Measurements from ENCODE around the gene KY.

KY gene

GRCh38 chr3:134620476-134621115, 30.2 kb downstream of the KY start:
- H3K36me3 Mint-ChIP-seq: no peaks in the 10 kb centered on the region
- H3K9me3 Mint-ChIP-seq: no peaks in the 10 kb centered on the region
- no peak overlapping the region for H3K4me3 Mint-ChIP-seq
- no peaks in the 10 kb centered on the region for H3K27me3 Mint-ChIP-seq
- no peaks in the 10 kb centered on the region for H3K4me1 Mint-ChIP-seq
- H3K27ac Mint-ChIP-seq: no peak overlapping the region

- no peaks in the 10 kb centered on the region for H3K4me1 Mint-ChIP-seq
- H3K36me3 Mint-ChIP-seq: no peaks in the 10 kb centered on the region
- no peaks in the 10 kb centered on the region for H3K9me3 Mint-ChIP-seq
- H3K27ac Mint-ChIP-seq: no peak overlapping the region
- H3K4me3 Mint-ChIP-seq: no peak overlapping the region
- no peaks in the 10 kb centered on the region for H3K27me3 Mint-ChIP-seq
Measured at GRCh38 chr3:134619884-134620445, 30.9 kb downstream of the KY start.

- Mint-ChIP-seq H3K36me3 (no peaks in the 10 kb centered on the region), H3K27me3 (no peaks in the 10 kb centered on the region), H3K4me1 (no peaks in the 10 kb centered on the region), H3K9me3 (no peaks in the 10 kb centered on the region), H3K27ac (no peak overlapping the region), H3K4me3 (no peak overlapping the region)
Measured at GRCh38 chr3:134619301-134619615, 31.6 kb downstream of the KY start.

GRCh38 chr3:134618478-134619300, 32.1 kb downstream of the KY start:
- H3K4me3 Mint-ChIP-seq: no peak overlapping the region
- H3K27ac Mint-ChIP-seq: no peak overlapping the region
- H3K36me3 Mint-ChIP-seq: no peaks in the 10 kb centered on the region
- H3K9me3 Mint-ChIP-seq: no peaks in the 10 kb centered on the region
- no peaks in the 10 kb centered on the region for H3K4me1 Mint-ChIP-seq
- no peaks in the 10 kb centered on the region for H3K27me3 Mint-ChIP-seq

DNA sequence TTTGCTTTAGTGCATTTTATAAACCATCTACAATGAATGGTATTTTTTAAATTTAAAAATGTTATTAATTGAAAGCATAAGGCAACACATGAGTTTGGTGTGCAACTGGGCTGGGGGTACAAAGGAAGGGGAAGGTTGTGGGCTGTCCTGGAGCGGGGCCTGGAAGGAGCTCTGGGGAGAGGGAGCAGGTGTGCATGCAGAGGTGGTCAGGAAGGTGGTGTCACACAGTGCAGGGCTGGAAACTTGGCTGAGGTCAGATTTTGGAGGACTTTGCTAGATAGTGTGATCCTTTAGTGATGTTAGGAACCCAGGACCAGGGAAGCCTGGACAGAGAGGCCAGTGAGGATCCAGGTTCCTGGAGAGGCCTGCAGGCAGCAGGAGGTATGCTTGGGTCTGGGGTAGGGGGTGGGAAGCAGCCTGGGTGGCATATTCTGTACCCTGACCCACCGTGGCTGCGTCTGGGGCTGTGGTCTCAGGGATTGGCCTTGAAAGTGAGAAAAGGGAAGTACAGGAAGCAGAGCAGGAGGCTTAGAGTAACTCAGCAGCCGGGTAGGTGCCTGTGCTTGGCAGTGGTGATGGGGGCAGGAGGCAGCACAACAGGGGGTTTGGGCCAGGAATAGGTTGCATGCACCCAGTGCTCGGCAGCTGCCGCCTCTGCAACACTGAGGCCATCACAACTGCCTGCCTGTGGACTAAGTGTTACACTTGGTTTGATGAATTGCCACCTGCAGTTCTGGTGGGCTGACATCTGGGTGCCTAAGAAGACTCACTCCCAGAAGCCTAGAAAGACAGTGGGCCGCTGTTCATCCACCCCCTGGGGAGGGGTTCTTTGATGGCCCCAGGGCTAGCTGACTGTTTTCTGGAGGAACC, 33.0 kb downstream of the KY start:
- Mint-ChIP-seq H3K27me3 (no peaks in the 10 kb centered on the region), H3K4me1 (no peaks in the 10 kb centered on the region), H3K4me3 (no peak overlapping the region), H3K27ac (no peak overlapping the region), H3K9me3 (no peaks in the 10 kb centered on the region), H3K36me3 (no peaks in the 10 kb centered on the region)

DNA sequence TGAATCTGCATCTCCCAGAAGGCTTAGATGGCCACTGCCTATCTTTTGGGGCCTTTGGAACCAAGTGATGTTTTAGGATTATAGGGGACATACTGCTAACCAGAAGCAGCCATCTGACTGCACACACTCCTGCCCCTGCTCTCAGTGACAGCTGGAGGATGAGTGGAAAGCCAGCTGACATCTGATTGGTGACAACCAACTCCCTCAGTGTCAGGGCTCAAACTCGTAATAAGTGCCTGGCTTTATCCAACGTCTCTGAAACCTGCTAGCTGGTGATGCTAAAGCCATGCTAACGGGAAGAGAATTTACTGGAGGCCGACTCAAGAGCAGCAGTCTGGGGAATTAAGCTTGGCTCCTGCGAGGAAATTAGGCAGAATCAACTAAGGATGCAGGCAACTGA, 35.1 kb downstream of the KY start:
- H3K27ac Mint-ChIP-seq: no peak overlapping the region
- H3K9me3 Mint-ChIP-seq: no peaks in the 10 kb centered on the region
- H3K4me1 Mint-ChIP-seq: no peaks in the 10 kb centered on the region
- H3K4me3 Mint-ChIP-seq: no peak overlapping the region
- no peaks in the 10 kb centered on the region for H3K27me3 Mint-ChIP-seq
- no peaks in the 10 kb centered on the region for H3K36me3 Mint-ChIP-seq

DNA sequence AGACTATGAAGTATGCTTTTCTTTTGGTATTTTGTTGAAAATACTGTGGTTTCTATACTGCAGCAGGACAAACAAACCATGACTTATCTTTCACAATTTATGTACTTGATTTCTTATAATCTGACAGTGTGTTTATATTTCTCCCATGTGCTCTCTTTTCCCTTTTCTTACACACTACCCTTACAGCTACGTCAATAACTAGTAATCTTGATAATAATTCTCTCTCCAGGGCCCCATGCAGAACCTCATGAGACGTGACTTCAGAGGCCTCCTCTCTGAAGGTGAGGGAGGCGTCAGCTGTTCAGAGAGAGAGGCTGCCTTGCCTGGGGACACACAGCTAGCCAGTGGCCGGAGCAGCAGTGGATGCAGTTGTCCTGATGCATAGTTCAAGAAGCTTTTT, 35.9 kb downstream of the KY start:
- Mint-ChIP-seq H3K27me3 (no peaks in the 10 kb centered on the region), H3K4me3 (no peak overlapping the region), H3K9me3 (no peaks in the 10 kb centered on the region), H3K4me1 (no peaks in the 10 kb centered on the region), H3K36me3 (no peaks in the 10 kb centered on the region), H3K27ac (no peak overlapping the region)

DNA sequence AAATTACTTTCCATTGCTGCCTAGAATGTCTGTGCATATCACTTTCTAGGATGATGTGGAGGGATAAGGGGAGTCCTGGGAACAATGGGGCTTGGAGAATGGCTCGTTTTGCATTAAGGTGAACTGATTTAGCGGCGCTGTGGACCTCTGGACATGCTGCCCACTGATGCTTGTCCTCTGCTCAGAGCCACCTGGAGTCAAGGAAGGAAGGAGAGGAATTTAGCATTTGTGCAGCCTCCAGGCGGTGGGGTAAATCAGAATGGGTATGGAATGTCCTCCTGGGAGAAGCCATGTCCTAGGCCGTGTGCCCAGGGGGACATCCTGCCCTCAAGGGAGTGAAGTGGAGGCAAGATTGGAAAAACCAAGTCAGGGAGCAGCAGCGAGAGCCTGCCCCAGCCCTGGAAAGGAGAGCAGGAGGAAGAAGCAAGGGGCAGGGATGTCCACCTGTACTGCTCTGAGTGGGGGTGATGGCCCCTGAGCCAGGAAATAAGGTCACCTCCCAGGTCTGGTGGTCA, 37.8 kb downstream of the KY start:
- Mint-ChIP-seq H3K9me3 (no peaks in the 10 kb centered on the region), H3K36me3 (no peaks in the 10 kb centered on the region), H3K27me3 (no peaks in the 10 kb centered on the region), H3K4me1 (no peaks in the 10 kb centered on the region), H3K4me3 (no peak overlapping the region), H3K27ac (no peak overlapping the region)

GRCh38 chr3:134611516-134611915, 39.3 kb downstream of the KY start:
- Mint-ChIP-seq H3K36me3 (no peaks in the 10 kb centered on the region), H3K27me3 (peaks cover under 1% of the 10 kb centered on the region), H3K27ac (no peak overlapping the region), H3K9me3 (no peaks in the 10 kb centered on the region), H3K4me1 (no peaks in the 10 kb centered on the region), H3K4me3 (no peak overlapping the region)

- no peaks in the 10 kb centered on the region for H3K9me3 Mint-ChIP-seq
- H3K4me1 Mint-ChIP-seq: no peaks in the 10 kb centered on the region
- H3K27me3 Mint-ChIP-seq: peaks cover 4% of the 10 kb centered on the region
- H3K27ac Mint-ChIP-seq: no peak overlapping the region
- no peaks in the 10 kb centered on the region for H3K36me3 Mint-ChIP-seq
- H3K4me3 Mint-ChIP-seq: no peak overlapping the region
Measured at GRCh38 chr3:134610432-134611385, 40.1 kb downstream of the KY start.

GRCh38 chr3:134609821-134610431, 40.9 kb downstream of the KY start:
- Mint-ChIP-seq H3K4me1 (no peaks in the 10 kb centered on the region), H3K27me3 (peaks cover 4% of the 10 kb centered on the region), H3K36me3 (no peaks in the 10 kb centered on the region), H3K27ac (no peak overlapping the region), H3K9me3 (no peaks in the 10 kb centered on the region), H3K4me3 (no peak overlapping the region)

DNA sequence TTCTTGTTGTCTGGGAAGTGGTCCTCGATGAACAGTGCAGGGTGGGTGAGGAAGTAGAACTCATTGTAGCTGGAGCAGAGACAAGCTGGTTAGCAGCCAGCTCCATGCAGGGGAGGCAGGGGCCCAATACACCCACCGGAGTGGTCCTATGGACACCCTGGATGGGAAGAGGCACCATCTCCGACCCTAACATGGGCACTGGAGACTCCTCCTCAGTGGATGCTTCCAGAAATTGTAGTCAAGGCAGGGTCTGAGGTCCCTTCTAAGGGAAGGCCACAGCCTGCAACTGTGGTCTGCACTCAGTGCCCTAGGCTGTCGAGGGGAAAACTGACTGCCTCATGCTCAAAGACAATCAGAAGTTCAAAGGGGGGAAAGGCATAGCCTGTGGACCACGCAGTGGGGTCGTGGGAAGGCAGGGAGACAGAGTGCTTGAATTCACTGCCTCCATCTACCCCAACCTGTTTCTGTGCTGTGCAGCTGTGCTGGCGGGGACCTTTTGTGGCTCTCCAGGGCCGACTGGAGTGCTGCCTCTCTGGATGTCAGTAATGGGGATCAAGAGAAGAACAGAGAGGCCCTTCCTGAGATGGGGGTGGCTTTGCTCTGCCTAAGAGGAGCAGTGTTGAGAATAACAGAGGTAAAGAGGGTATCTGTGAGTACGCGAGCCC, 41.9 kb downstream of the KY start:
- Mint-ChIP-seq H3K4me3 (no peak overlapping the region), H3K4me1 (no peaks in the 10 kb centered on the region), H3K27me3 (peaks cover 4% of the 10 kb centered on the region), H3K9me3 (no peaks in the 10 kb centered on the region), H3K27ac (no peak overlapping the region), H3K36me3 (no peaks in the 10 kb centered on the region)

GRCh38 chr3:134608023-134608770, 42.6 kb downstream of the KY start:
- Mint-ChIP-seq H3K27ac (no peak overlapping the region), H3K9me3 (no peaks in the 10 kb centered on the region), H3K27me3 (peaks cover 4% of the 10 kb centered on the region), H3K4me1 (no peaks in the 10 kb centered on the region), H3K36me3 (no peaks in the 10 kb centered on the region), H3K4me3 (no peak overlapping the region)

All from activated naive CD4-positive, alpha-beta T cell treated with anti-CD3 and anti-CD28 coated beads, Interleukin-2, amount 50 U/mL, for 24 hours (primary cell).